ENCODE data around the gene NR2C2.
A peak's percentile ranks its signal among the peaks of the same experiment; 100 is the strongest.

Gene NR2C2

GRCh38 chr3:14976317-14976716 is 28.9 kb downstream of the NR2C2 start:
- Histone ChIP-seq H3K27me3 (ENCODE audit: insufficient read depth, poor library complexity, severe bottlenecking) (no peaks in the 10 kb centered on the region), H3K4me3 (replicated peaks; ENCODE audit: insufficient read depth, low read length) (no peak overlapping the region), H3K27ac (replicated peaks) (no peak overlapping the region)
- TF ChIP-seq GABPA (IDR thresholded peaks at IDR 0.05; ENCODE audit: low read depth) (no peak), CTCF (IDR thresholded peaks at IDR 0.05; ENCODE audit: insufficient read depth, low read length) (no peak), SPI1 (IDR thresholded peaks at IDR 0.05; ENCODE audit: borderline replicate concordance, low read depth) (no peak)
- DNase-seq (ENCODE audit: low read depth in 1 of 2, low spot score in 1 of 2): no peak

GRCh38 chr3:14980689-14981088 is 33.3 kb downstream of the NR2C2 start:
- TF ChIP-seq SPI1 (IDR thresholded peaks at IDR 0.05; ENCODE audit: borderline replicate concordance, low read depth) (peak; percentile 56; the same call in 1 of the 2 replicates), CTCF (IDR thresholded peaks at IDR 0.05; ENCODE audit: insufficient read depth, low read length) (no peak)
- DNase-seq (ENCODE audit: low read depth in 1 of 2, low spot score in 1 of 2): peak in 1 of 2 experiments; percentile 53
- Histone ChIP-seq H3K4me3 (replicated peaks; ENCODE audit: insufficient read depth, low read length) (no peak overlapping the region), H3K27me3 (ENCODE audit: insufficient read depth, poor library complexity, severe bottlenecking) (no peaks in the 10 kb centered on the region), H3K27ac (replicated peaks) (peak overlapping the region; percentile 39)

GRCh38 chr3:14984581-14985113 is 37.3 kb downstream of the NR2C2 start:
- no peak overlapping the region for H3K27ac ChIP-seq (replicated peaks)
- no peak for TF ChIP-seq POLR2AphosphoS5 (IDR thresholded peaks at IDR 0.05; ENCODE audit: low read depth)
- no peak for TF ChIP-seq CTCF (IDR thresholded peaks at IDR 0.05; ENCODE audit: insufficient read depth, low read length)
- no peak for TF ChIP-seq REST (IDR thresholded peaks at IDR 0.05; ENCODE audit: insufficient replicate concordance, low read depth)
- no peak for TF ChIP-seq GABPA (IDR thresholded peaks at IDR 0.05; ENCODE audit: low read depth)
- TF ChIP-seq SPI1 (IDR thresholded peaks at IDR 0.05; ENCODE audit: borderline replicate concordance, low read depth): no peak
- no peaks in the 10 kb centered on the region for H3K27me3 ChIP-seq (ENCODE audit: insufficient read depth, poor library complexity, severe bottlenecking)
- H3K4me3 ChIP-seq (replicated peaks; ENCODE audit: insufficient read depth, low read length): no peak overlapping the region
- no peak for DNase-seq (ENCODE audit: low read depth in 1 of 2, low spot score in 1 of 2)

- peak in 1 of 2 experiments; percentile 11 for DNase-seq (ENCODE audit: low read depth in 1 of 2, low spot score in 1 of 2)
- no peak for TF ChIP-seq GABPA (IDR thresholded peaks at IDR 0.05; ENCODE audit: low read depth)
- no peak for TF ChIP-seq SPI1 (IDR thresholded peaks at IDR 0.05; ENCODE audit: borderline replicate concordance, low read depth)
- TF ChIP-seq POLR2AphosphoS5 (IDR thresholded peaks at IDR 0.05; ENCODE audit: low read depth): no peak
- no peak for TF ChIP-seq REST (IDR thresholded peaks at IDR 0.05; ENCODE audit: insufficient replicate concordance, low read depth)
- no peak for TF ChIP-seq CTCF (IDR thresholded peaks at IDR 0.05; ENCODE audit: insufficient read depth, low read length)
- Histone ChIP-seq H3K27me3 (ENCODE audit: insufficient read depth, poor library complexity, severe bottlenecking) (no peaks in the 10 kb centered on the region), H3K4me3 (replicated peaks; ENCODE audit: insufficient read depth, low read length) (no peak overlapping the region), H3K27ac (replicated peaks) (no peak overlapping the region)
These were observed 41.6 kb downstream of the NR2C2 start for GRCh38 chr3:14988988-14989394.
